Activated CD4-positive, alpha-beta T cell treated with anti-CD3 and anti-CD28 coated beads for 4 hours (primary cell): Measurements from ENCODE around the gene RAB32.

Experiments
- DNase-seq, 2 donors: peaks; one replicate each; pipeline ENCODE4 v3.0.0-alpha.2; 2020

RAB32 gene

DNA sequence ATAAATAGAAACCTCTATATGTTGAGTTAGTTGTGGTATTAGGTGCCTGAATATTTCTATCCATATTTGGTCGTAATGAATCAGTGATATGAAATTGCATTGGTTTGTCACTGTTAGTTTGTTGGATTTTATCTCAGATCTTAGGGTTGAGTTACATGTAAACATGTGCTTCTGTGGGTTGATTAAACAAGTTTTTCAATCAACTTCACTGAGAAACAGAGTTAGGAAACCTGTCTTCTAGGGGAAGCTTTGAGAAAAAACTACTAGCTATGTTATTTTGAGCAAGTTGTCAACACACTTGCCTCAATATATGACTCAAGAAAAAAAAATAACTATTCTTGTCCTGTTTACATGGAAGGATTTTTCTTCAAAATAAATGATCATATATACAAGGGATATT, 40.3 kb downstream of the RAB32 start:
- DNase-seq, result no peak

DNA sequence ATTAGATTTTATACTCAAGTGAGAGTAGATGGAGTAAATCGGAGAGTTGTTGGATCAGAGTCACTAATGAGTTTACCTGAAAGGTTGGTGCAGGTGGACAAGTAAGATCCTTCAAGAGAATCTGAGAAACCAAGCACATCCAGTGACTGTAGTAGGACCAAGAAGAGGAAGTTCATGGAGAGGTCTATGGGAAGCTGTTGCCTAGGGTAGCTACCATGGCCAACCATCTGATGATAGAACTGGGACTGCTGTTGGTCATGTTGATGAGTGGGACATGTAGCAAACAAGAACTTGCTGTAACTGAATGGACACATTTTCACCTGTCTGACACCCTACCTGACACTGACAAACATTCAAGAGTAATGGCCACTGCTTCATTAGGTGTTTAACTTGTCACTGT, 43.8 kb downstream of the RAB32 start:
- DNase-seq, result no peak

DNA sequence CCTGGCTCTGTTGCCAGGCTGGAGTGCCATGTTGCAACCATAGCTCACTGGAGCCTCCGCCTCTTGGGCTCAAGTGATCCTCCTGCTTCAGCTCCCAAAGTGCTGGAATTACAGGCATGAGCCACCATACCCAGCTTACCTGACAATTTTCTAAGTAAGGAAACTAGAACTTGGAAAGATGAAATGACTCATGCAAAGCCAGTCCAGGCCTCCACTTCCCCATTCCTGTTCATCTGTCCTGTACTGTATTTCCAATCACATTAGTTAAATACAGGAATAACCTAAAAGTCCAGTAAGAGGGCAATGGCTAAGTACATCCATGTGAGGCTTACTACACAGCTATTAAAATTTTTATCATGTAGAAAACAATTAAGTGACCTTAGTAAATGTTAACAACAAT, 46.9 kb downstream of the RAB32 start:
- no peak for DNase-seq

DNA sequence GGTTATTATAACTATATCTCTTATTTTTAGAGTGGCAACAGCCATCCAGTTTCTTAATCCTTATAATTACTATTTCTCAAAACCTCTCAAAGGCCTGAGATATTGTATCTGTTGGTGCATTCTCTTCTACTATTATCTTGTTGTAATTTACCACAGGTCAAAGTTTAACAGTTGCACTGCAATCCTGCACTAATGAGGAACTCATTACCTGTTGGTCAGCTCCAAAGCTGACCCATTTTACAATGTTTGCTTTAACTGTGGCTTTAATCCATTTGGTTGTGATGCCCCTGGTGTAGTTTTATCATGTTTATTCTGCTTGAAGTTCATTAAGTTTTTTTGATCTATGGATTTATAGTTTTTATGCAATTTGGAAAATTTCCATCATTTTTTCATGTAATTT, 48.8 kb downstream of the RAB32 start:
- no peak for DNase-seq

DNA sequence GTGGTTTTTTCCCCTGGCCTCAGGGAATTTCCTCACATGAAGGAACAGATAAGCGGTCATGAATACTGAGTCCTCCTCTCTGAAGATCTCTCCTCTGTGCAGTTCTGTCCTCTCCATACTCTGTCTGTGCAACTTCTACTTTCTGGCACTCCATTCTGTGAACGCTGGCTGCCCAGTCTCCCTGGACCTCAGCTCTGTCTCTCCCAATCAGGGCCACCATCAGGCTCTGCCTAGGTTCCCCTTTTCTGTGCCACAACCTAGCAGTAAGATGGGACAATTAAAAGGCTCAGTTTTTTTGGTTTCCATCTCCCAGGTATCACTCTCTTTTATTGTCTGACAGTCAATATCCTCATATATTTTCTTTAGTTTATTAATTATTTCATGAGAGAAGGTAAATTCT, 50.4 kb downstream of the RAB32 start:
- no peak for DNase-seq

DNA sequence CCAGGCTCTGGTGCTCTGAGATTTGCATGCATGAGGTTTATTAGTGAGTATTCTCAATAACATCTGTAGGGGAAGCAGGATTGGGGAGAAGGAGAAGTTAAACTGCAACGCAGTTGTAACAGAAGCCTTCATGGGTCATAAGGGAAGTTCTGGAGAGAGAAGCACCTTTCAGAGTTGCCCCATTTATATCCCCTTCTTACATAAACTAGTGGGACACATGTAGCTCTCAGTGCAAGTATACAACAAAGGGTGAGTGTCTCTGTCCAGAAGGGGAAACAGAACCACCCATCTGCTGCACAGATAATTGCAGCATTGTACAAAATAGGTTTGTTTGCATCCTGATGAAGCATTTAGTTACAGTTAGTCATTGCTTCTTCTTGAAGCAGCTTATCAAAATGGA, 50.9 kb downstream of the RAB32 start:
- no peak for DNase-seq

DNA sequence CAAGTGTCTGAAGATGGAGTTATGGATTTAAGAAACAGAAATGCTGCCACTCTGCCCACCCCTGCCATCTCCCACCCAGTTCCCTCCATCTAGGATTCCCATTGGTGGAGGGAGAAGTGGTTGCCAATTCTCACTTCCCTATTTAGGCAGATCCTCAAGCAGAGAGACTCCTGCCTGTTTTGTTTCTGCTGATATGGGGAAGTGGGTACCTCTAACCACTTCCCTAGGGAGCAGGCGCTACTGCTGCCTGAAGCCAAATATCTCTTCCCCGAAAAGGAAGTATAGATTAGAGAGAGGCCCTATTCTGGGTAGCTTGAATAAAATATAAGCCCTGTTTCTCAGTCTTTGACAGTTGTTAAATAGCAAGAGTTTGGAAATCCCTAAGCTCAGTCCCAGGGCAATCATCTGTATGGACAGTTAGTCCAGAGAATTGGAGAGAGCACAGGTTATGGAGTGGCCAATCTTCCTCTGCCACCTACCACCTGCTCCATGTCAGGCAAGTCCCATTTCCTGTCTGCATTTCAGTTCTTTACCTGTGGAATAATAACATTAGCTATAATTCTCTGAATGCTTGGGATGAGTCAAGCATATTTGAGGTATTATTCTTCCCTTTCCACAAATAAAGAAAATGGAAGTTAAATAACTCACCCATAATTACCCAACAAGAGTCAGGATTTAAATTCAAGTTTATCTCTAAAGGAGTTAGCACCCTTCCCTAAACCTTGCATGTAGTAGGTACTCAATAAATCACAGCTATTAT, 52.5 kb downstream of the RAB32 start:
- DNase-seq, result no peak

DNA sequence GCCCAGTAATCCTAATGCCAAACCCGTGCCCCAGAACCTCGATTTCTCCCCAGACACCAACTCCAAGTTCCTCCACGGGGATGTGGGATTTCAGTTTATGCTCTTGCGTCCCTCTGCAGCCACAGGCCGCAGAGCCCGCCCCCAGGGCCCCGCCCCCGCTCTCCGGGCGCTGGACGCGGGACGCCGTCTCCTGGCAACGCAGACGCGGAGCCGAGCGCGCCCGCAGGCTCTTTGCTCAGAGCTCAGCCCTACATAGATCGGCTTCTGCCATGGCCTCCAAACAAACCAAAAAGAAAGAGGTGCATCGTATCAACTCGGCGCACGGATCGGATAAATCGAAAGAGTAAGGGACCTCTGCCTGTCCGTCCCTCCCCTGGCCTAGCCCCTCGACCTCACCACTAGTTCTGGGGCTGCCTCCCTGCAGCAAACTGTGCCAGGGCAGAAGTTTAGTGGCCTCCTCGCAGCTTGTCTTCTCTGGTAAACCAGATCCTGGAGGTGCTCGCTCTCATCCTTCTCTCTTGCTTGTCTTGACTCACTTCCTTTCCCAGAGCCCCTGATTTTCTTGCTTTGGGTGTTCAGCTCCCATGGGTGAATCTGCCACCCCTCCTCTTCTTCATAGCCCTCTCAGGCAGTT, 55.3 kb downstream of the RAB32 start, which contains the start of gene ADGB:
TSS of gene ADGB (plus strand) at position 201 of the 634 bp plus-strand sequence. CDS start at position 270, 69 bp downstream.
- no peak for DNase-seq

DNA sequence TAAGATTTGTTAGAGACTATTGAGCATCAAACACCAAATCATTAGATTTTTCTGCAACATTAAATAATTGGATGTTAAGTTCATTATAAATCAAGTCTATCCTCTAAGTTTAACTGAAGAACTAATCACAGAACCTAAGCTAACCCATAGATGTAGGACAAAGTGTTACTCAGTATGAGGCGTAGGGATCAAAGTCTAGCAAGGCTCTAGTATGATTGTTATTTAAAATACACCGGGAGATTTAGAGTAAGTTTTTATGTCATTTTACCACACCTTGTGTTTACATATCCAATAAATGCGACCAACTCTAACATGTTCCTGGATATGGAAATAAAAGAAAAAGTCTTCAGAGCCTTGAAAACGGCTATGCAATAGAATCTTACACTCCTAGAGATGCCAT, 57.7 kb downstream of the RAB32 start:
- no peak for DNase-seq

DNA sequence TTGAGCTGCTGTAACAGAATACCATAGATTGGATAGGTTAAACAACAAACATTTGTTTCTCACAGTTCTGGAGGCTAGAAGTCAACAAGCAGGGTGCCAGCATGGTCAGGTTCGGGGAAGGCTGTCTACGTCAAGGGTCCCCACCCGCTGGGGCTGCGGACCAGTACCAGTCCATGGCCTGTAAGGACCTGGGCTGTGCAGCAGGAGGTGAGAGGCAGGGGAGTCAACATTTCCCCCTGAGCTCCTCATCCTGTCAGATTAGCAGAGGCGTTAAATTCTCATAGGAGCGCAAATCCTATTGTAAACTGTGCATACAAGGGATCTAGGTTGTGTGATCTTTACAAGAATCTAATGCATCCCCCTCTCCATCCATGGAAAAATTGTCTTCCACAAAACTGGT, 58.9 kb downstream of the RAB32 start:
- DNase-seq, result no peak
